HEK293T (cell line): ENCODE results near the gene BPIFB3.

Source experiments
- ARNT ChIP-seq: fragments of 450-650 bp; IDR thresholded peaks from 2 replicates; pipeline ENCODE4 v1.6.1; 2017; ENCODE audit warnings: mild to moderate bottlenecking
- BHLHE40 ChIP-seq: fragments of 450-650 bp; IDR thresholded peaks from 2 replicates; pipeline ENCODE4 v1.6.1; 2016; ENCODE audit warnings: mild to moderate bottlenecking, moderate library complexity, borderline replicate concordance
- FOXA1 ChIP-seq: fragments of 450-650 bp; IDR thresholded peaks from 2 replicates; pipeline ENCODE4 v1.6.1; 2016; ENCODE audit warnings: mild to moderate bottlenecking
- FOXK2 ChIP-seq: fragments of 450-650 bp; IDR thresholded peaks from 2 replicates; pipeline ENCODE4 v1.6.1; 2016; ENCODE audit warnings: mild to moderate bottlenecking
- FOXM1 ChIP-seq: fragments of 450-650 bp; IDR thresholded peaks from 2 replicates; pipeline ENCODE4 v1.6.1; 2017; ENCODE audit warnings: mild to moderate bottlenecking, borderline replicate concordance
- LEF1 ChIP-seq: fragments of 450-650 bp; IDR thresholded peaks from 2 replicates; pipeline ENCODE4 v1.6.1; 2017; ENCODE audit warnings: mild to moderate bottlenecking, borderline replicate concordance
- NFRKB ChIP-seq: fragments of 450-650 bp; IDR thresholded peaks from 2 replicates; pipeline ENCODE4 v1.6.1; 2016; ENCODE audit warnings: mild to moderate bottlenecking, moderate library complexity
- SP1 ChIP-seq: fragments of 450-650 bp; IDR thresholded peaks from 2 replicates; pipeline ENCODE4 v1.6.1; 2017
- SUZ12 ChIP-seq: fragments of 450-650 bp; IDR thresholded peaks from 2 replicates; pipeline ENCODE4 v1.6.1; 2016; ENCODE audit warnings: mild to moderate bottlenecking
- ZNF384 ChIP-seq: fragments of 450-650 bp; IDR thresholded peaks from 2 replicates; pipeline ENCODE4 v1.6.1; 2016

DNA sequence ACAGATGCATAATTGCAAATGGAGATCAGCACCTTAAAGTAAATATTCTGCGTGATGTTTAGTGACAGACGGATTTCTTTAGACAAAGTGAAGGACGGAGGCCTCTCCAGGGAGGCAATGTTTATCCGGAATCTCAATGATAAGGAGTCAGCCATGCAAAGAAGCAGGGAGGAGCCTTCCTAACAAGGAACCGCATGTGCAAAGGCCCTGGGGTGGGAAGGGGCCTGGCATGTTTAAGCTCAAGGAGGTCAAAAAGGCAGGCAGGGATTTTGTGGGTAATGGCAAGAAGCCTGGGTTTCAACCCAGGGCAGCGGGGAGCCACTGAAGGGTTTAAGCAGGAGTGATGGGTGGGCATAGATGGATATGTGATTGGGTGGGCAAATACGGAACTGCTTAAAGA is 678 bp downstream of the BPIFB3 start:
- TF ChIP-seq NFRKB, result no peak
- no peak for TF ChIP-seq FOXM1
- no peak for TF ChIP-seq SUZ12
- TF ChIP-seq LEF1, result no peak
- TF ChIP-seq FOXK2, result no peak
- TF ChIP-seq ZNF384, result no peak
- TF ChIP-seq SP1, result no peak
- no peak for TF ChIP-seq BHLHE40
- TF ChIP-seq FOXA1, result no peak
- TF ChIP-seq ARNT, result no peak
